GM12878 (cell line): ENCODE data around the gene THRAP3.

Experiments used
- ATF2 ChIP-seq: IDR thresholded peaks from 2 replicates; pipeline ENCODE4 v1.6.1; 2012; ENCODE audit warnings: low read length, inconsistent platforms
- EZH2 ChIP-seq: IDR thresholded peaks from 2 replicates; pipeline ENCODE4 v1.6.1; 2012; ENCODE audit warnings: low read depth, mild to moderate bottlenecking, control low read depth, inconsistent platforms, low read length, borderline replicate concordance; ENCODE audit not compliant: control insufficient read depth
- HCFC1 ChIP-seq: fragments of 150-350 bp; IDR thresholded peaks from 2 replicates; pipeline ENCODE4 v1.6.1; 2014; ENCODE audit warnings: low read length

GRCh38 chr1:36323636-36324352, 99.6 kb downstream of the THRAP3 start, which contains the start of gene EVA1B:
- no peak for TF ChIP-seq EZH2
- no peak for TF ChIP-seq ATF2
- no peak for TF ChIP-seq HCFC1
